Liver (tissue), 9 donors: ENCODE measurements around the gene MYL6B. TPM values are rescaled to one million over a fixed set of nuclear protein-coding genes. Genes with fewer than 3 reads are reported as not detected.
"Not testable (repeated sequence)": the region's sequence is repeated elsewhere in the genome, so short reads cannot be mapped to it uniquely, and the experiment has no call there.

ENCODE experiments used
- DNase-seq: peaks from one replicate; pipeline ENCODE4 v3.0.0-alpha.2; 2017; ENCODE audit warnings: low spot score
- H3K27ac ChIP-seq, 2 donors: one replicate each; pipeline ENCODE4 v1.7.0; 2013; ENCODE audit warnings: inconsistent platforms in 2 of 2, low read length in 2 of 2, control low read depth in 1 of 2, low read depth in 1 of 2, mild to moderate bottlenecking in 1 of 2
- H3K27me3 ChIP-seq, 4 donors: one replicate each; pipeline versions ENCODE4 v1.6.1 to v1.7.0; 2013; ENCODE audit warnings: low read length in 3 of 4, inconsistent platforms in 1 of 4, mild to moderate bottlenecking in 1 of 4, moderate library complexity in 1 of 4; ENCODE audit not compliant: control insufficient read depth in 4 of 4, insufficient read depth in 4 of 4
- H3K36me3 ChIP-seq, 4 donors: one replicate each; pipeline versions ENCODE4 v1.6.1 to v1.7.0; 2013; ENCODE audit warnings: low read length in 3 of 4, mild to moderate bottlenecking in 3 of 4, low read depth in 1 of 4, moderate library complexity in 1 of 4; ENCODE audit not compliant: control insufficient read depth in 4 of 4, insufficient read depth in 3 of 4
- H3K4me1 ChIP-seq, 4 donors: one replicate each; pipeline versions ENCODE4 v1.6.1 to v1.7.0; 2013; ENCODE audit warnings: low read length in 3 of 4, mild to moderate bottlenecking in 3 of 4, moderate library complexity in 1 of 4; ENCODE audit not compliant: control insufficient read depth in 4 of 4, insufficient read depth in 4 of 4
- H3K4me3 ChIP-seq, 3 donors: one replicate each; pipeline versions ENCODE4 v1.6.1 to v1.7.0; 2013; ENCODE audit warnings: low read length in 3 of 3, control low read depth in 1 of 3, low read depth in 1 of 3, mild to moderate bottlenecking in 1 of 3
- H3K9ac ChIP-seq, 2 donors: one replicate each; pipeline ENCODE4 v1.7.0; 2013; ENCODE audit warnings: low read length in 2 of 2, mild to moderate bottlenecking in 2 of 2, moderate library complexity in 2 of 2, control low read depth in 1 of 2, low read depth in 1 of 2
- H3K9me3 ChIP-seq, 4 donors: one replicate each; pipeline versions ENCODE4 v1.6.1 to v1.7.0; 2013; ENCODE audit warnings: low read length in 3 of 4; ENCODE audit not compliant: control insufficient read depth in 4 of 4
- ATF3 ChIP-seq: IDR thresholded peaks from 2 replicates; pipeline ENCODE4 v1.6.1; 2016; ENCODE audit warnings: antibody characterized with exemption
- CTCF ChIP-seq: fragments of 150-350 bp; IDR thresholded peaks from 2 replicates; pipeline ENCODE4 v1.5.1; 2017; ENCODE audit warnings: improper control_type of control experiment, low read depth, low read length; ENCODE audit not compliant: missing input control
- EGR1 ChIP-seq, 2 donors: IDR thresholded peaks; 2 replicates each; pipeline ENCODE4 v1.6.1; 2016 to 2018; ENCODE audit warnings: antibody characterized with exemption in 2 of 2, low read depth in 2 of 2
- FOXA1 ChIP-seq: IDR thresholded peaks from 2 replicates; pipeline ENCODE4 v1.6.1; 2016; ENCODE audit warnings: antibody characterized with exemption
- FOXA2 ChIP-seq: IDR thresholded peaks from 2 replicates; pipeline ENCODE4 v1.6.1; 2016; ENCODE audit warnings: antibody characterized with exemption
- GABPA ChIP-seq, 2 donors: IDR thresholded peaks in 1 of 2; conservative IDR thresholded peaks in 1 of 2; 2 replicates each; pipeline ENCODE4 v1.6.1; 2016; ENCODE audit warnings: antibody characterized with exemption in 2 of 2, mild to moderate bottlenecking in 1 of 2, moderate library complexity in 1 of 2
- HNF4A ChIP-seq, 2 donors: conservative IDR thresholded peaks; 2 replicates each; pipeline ENCODE4 v1.6.1; 2016; ENCODE audit warnings: antibody characterized with exemption in 2 of 2, mild to moderate bottlenecking in 2 of 2
- HNF4G ChIP-seq: IDR thresholded peaks from 2 replicates; pipeline ENCODE4 v1.6.1; 2016; ENCODE audit warnings: antibody characterized with exemption
- JUND ChIP-seq, 2 donors: IDR thresholded peaks; 2 replicates each; pipeline ENCODE4 v1.6.1; 2016; ENCODE audit warnings: antibody characterized with exemption in 2 of 2
- MAX ChIP-seq: IDR thresholded peaks from 2 replicates; pipeline ENCODE4 v1.6.1; 2016; ENCODE audit warnings: antibody characterized with exemption
- NR2F2 ChIP-seq: IDR thresholded peaks from 2 replicates; pipeline ENCODE4 v1.6.1; 2016; ENCODE audit warnings: antibody characterized with exemption
- RAD21 ChIP-seq, 2 donors: IDR thresholded peaks; 2 replicates each; pipeline ENCODE4 v1.6.1; 2016; ENCODE audit warnings: antibody characterized with exemption in 2 of 2, mild to moderate bottlenecking in 2 of 2
- RXRA ChIP-seq, 2 donors: IDR thresholded peaks; 2 replicates each; pipeline ENCODE4 v1.6.1; 2017 to 2018; ENCODE audit warnings: antibody characterized with exemption in 2 of 2, mild to moderate bottlenecking in 1 of 2
- SP1 ChIP-seq: IDR thresholded peaks from 2 replicates; pipeline ENCODE4 v1.6.1; 2018; ENCODE audit warnings: antibody characterized with exemption, mild to moderate bottlenecking
- TAF1 ChIP-seq: conservative IDR thresholded peaks from 2 replicates; pipeline ENCODE4 v1.6.1; 2016; ENCODE audit warnings: antibody characterized with exemption, mild to moderate bottlenecking
- YY1 ChIP-seq: IDR thresholded peaks from 2 replicates; pipeline ENCODE4 v1.6.1; 2016; ENCODE audit warnings: antibody characterized with exemption, mild to moderate bottlenecking
- WGBS: extraction: QIAGEN DNeasy Blood & Tissue Kit; methylation state at CpG from one replicate; pipeline ENCODE4 v1.1.7; 2013; 5-methylcytosine and 5-hydroxymethylcytosine counted together
- polyA plus RNA-seq, 2 donors: library from polyadenylated mRNA; stranded (reverse) in 1 of 2; unstranded in 1 of 2; fragments of 200-250 nt in 1 of 2; fragments of >200 nt in 1 of 2; fragmentation: Nextera tagmentation in 1 of 2; extraction: Ambion mirVana in 1 of 2; gene quantifications; one replicate each; pipeline versions ENCODE4 v1.2.1 to v1.2.3, GENCODE V29; 2013 to 2015
- total RNA-seq, 2 donors: library from RNA; depleted of rRNA; stranded (reverse); fragments of >200 nt; gene quantifications; one replicate each; pipeline ENCODE4 v1.2.3, GENCODE V29; 2014
- TF ChIP-seq, protein P1 (sequence below): IDR thresholded peaks from 2 replicates; pipeline ENCODE4 v1.6.1; 2016; ENCODE audit warnings: antibody characterized with exemption
- TF ChIP-seq, protein P2 (sequence below): IDR thresholded peaks from 2 replicates; pipeline ENCODE4 v1.6.1; 2016; ENCODE audit warnings: antibody characterized with exemption, mild to moderate bottlenecking
- donor health status: healthy.
- donor health status: healthy.
- donor health status: healthy.
- donor health status: healthy.
- donor health status: healthy.

MYL6B gene
- total and polyA plus RNA-seq, 4 donors = 3.7 to 14.2 (median 12.6) TPM

DNA sequence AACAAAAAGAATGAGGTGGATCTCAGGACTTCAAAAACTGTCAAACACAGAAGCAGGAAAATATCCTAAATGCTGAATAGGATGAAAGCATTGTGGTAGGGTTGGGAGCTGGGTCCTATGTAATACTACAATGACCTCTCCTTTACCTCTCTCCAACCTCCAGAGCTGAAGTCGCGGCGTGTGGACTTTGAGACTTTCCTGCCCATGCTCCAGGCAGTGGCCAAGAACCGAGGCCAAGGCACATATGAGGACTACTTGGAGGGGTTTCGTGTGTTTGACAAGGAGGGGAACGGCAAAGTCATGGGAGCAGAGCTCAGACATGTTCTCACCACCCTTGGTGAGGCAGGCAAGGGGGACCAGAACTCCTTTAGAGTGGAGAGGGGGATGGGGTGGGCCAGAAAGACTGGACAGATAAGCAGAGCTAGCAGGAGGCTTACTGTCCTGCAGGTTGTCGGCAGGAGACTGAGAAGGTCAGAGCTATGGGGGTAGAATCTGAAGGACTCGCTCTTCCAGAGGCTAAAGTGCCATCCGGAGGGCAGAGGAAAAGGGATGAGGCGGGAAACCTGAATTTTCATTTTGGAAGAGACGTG lies 3.0 kb downstream of the MYL6B start:
- no peaks in the 10 kb centered on the region for H3K27me3 ChIP-seq
- no peak for DNase-seq
- H3K9me3 ChIP-seq = no peaks in the 10 kb centered on the region
- peak overlapping the region in 1 of 2 donors; percentile 6 for H3K27ac ChIP-seq
- H3K36me3 ChIP-seq = peaks cover 2 to 6% (median 4%) of the 10 kb centered on the region in 4 donors
- H3K4me1 ChIP-seq = peaks cover 9 to 54% (median 43%) of the 10 kb centered on the region in 4 donors
- H3K4me3 ChIP-seq = no peak overlapping the region
- no peak overlapping the region for H3K9ac ChIP-seq
- TF ChIP-seq HNF4G (peak; percentile 58), EGR1 (IDR thresholded peaks at IDR 0.05; ENCODE audit: low read depth in 2 of 2) (no peak), GABPA (IDR thresholded peaks at IDR 0.05 in 1 of 2, conservative IDR thresholded peaks at IDR 0.05 in 1 of 2) (no peak), RAD21 (IDR thresholded peaks at IDR 0.05) (no peak), MAX (no peak), CTCF (no peak), JUND (IDR thresholded peaks at IDR 0.05) (no peak), ATF3 (no peak), HNF4A (conservative IDR thresholded peaks at IDR 0.05) (peak; percentile 81 to 87), RXRA (IDR thresholded peaks at IDR 0.05) (peak; percentile 72 to 74), TAF1 (no peak), SP1 (peak; percentile 76), YY1 (no peak), FOXA1 (no peak), FOXA2 (no peak), NR2F2 (no peak)
- TF ChIP-seq, protein P1, sequence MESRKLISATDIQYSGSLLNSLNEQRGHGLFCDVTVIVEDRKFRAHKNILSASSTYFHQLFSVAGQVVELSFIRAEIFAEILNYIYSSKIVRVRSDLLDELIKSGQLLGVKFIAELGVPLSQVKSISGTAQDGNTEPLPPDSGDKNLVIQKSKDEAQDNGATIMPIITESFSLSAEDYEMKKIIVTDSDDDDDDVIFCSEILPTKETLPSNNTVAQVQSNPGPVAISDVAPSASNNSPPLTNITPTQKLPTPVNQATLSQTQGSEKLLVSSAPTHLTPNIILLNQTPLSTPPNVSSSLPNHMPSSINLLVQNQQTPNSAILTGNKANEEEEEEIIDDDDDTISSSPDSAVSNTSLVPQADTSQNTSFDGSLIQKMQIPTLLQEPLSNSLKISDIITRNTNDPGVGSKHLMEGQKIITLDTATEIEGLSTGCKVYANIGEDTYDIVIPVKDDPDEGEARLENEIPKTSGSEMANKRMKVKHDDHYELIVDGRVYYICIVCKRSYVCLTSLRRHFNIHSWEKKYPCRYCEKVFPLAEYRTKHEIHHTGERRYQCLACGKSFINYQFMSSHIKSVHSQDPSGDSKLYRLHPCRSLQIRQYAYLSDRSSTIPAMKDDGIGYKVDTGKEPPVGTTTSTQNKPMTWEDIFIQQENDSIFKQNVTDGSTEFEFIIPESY = no peak
- TF ChIP-seq, protein P2, sequence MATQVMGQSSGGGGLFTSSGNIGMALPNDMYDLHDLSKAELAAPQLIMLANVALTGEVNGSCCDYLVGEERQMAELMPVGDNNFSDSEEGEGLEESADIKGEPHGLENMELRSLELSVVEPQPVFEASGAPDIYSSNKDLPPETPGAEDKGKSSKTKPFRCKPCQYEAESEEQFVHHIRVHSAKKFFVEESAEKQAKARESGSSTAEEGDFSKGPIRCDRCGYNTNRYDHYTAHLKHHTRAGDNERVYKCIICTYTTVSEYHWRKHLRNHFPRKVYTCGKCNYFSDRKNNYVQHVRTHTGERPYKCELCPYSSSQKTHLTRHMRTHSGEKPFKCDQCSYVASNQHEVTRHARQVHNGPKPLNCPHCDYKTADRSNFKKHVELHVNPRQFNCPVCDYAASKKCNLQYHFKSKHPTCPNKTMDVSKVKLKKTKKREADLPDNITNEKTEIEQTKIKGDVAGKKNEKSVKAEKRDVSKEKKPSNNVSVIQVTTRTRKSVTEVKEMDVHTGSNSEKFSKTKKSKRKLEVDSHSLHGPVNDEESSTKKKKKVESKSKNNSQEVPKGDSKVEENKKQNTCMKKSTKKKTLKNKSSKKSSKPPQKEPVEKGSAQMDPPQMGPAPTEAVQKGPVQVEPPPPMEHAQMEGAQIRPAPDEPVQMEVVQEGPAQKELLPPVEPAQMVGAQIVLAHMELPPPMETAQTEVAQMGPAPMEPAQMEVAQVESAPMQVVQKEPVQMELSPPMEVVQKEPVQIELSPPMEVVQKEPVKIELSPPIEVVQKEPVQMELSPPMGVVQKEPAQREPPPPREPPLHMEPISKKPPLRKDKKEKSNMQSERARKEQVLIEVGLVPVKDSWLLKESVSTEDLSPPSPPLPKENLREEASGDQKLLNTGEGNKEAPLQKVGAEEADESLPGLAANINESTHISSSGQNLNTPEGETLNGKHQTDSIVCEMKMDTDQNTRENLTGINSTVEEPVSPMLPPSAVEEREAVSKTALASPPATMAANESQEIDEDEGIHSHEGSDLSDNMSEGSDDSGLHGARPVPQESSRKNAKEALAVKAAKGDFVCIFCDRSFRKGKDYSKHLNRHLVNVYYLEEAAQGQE = no peak
- 61% methylated on average over 11 of the region's 11 CpGs for WGBS

GRCh38 chr12:56156464-56157200 lies 4.2 kb downstream of the MYL6B start:
- H3K9ac ChIP-seq, DNase-seq, H3K4me3 ChIP-seq, H3K9me3 ChIP-seq, H3K27ac ChIP-seq, H3K27me3 ChIP-seq: not testable (repeated sequence)
- WGBS = 95% methylated on average over 21 of the region's 21 CpGs
- H3K4me1 ChIP-seq = peaks cover 9 to 59% (median 48%) of the 10 kb centered on the region in 4 donors
- peaks cover 10 to 18% (median 16%) of the 10 kb centered on the region in 4 donors for H3K36me3 ChIP-seq
